Measurements from ENCODE around the gene NPEPL1.

- TF ChIP-seq CTCF (IDR thresholded peaks at IDR 0.05) (no peak), POLR2AphosphoS5 (IDR thresholded peaks at IDR 0.05) (no peak)
Observed at GRCh38 chr20:58763076-58763475, 70.5 kb downstream of the NPEPL1 start.
